HG02885 (cell line): Measurements from ENCODE around the gene CSNK1D.
"Not testable (repeated sequence)": the region's sequence is repeated elsewhere in the genome, so short reads cannot be mapped to it uniquely, and the experiment has no call there.

Experiments used
- ATAC-seq: cut with Tn5 transposase; IDR thresholded peaks from one replicate; pipeline ENCODE4 v1.9.1; 2021; ENCODE audit warnings: mild to moderate bottlenecking; ENCODE audit not compliant: unreplicated experiment, poor library complexity

CSNK1D gene

DNA sequence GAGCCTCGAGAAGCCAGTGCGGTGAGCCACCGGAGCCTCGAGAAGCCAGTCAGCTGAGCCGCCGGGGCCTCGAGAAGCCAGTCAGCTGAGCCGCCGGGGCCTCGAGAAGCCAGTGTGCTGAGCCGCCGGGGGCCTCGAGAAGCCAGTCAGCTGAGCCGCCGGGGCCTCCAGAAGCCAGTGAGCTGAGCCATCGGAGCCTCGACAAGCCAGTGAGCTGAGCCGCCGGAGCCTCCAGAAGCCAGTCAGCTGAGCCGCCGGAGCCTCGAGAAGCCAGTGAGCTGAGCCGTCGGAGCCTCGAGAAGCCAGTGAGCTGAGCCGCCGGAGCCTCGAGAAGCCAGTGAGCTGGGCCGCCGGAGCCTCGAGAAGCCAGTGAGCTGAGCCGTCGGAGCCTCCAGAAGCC, 18.8 kb downstream of the CSNK1D start:
- not testable (repeated sequence) for ATAC-seq

DNA sequence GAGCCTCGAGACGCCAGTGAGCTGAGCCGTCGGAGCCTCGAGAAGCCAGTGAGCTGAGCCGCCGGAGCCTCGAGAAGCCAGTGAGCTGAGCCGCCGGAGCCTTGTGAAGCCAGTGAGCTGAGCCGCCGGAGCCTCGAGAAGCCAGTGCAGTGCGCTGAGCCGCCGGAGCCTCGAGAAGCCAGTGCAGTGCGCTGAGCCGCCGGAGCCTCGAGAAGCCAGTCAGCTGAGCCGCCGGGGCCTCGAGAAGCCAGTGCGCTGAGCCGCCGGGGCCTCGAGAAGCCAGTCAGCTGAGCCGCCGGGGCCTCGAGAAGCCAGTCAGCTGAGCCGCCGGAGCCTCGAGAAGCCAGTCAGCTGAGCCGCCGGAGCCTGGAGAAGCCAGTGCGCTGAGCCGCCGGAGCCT, 19.4 kb downstream of the CSNK1D start:
- ATAC-seq, result not testable (repeated sequence)

GRCh38 chr17:82253179-82253544, 20.3 kb downstream of the CSNK1D start:
- no peak for ATAC-seq

DNA sequence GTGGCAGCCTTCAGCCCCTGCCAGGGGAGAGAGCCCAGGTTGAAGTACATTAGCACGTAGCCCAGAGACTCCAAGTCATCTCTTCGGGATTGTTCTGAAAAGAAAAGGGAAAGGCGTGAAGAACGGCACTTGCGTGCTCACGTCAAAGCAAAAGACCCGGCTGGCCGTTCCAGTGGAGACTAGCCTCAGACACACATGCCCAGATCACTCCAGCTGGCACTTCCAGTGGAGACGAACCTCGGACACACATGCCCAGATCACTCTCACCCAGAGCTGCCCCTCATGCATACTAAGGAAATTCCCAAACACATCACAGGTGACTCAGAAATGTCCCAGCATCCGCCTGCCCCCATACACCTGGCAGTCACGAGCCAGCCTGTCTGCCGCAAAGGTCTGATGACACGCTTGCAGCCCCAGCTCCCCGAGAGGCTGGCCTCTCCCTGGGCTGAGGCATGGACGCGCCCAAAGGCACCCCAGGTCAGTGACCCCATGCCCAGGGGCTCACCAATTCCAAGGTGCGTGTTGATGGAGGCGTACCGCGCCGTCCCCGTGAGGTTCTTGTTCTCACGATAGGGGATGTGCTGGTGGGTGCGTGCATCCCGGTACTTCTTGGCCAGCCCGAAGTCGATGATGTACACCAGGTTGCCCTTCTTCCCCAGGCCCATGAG, 20.9 kb downstream of the CSNK1D start:
- ATAC-seq, result no peak

GRCh38 chr17:82250868-82251500, 22.5 kb downstream of the CSNK1D start:
- no peak for ATAC-seq

GRCh38 chr17:82249896-82250581, 23.5 kb downstream of the CSNK1D start:
- ATAC-seq, result no peak

- no peak for ATAC-seq
Observed at GRCh38 chr17:82248815-82249674, 24.5 kb downstream of the CSNK1D start.

- ATAC-seq, result no peak
Observed at GRCh38 chr17:82247856-82248671, 25.4 kb downstream of the CSNK1D start.

DNA sequence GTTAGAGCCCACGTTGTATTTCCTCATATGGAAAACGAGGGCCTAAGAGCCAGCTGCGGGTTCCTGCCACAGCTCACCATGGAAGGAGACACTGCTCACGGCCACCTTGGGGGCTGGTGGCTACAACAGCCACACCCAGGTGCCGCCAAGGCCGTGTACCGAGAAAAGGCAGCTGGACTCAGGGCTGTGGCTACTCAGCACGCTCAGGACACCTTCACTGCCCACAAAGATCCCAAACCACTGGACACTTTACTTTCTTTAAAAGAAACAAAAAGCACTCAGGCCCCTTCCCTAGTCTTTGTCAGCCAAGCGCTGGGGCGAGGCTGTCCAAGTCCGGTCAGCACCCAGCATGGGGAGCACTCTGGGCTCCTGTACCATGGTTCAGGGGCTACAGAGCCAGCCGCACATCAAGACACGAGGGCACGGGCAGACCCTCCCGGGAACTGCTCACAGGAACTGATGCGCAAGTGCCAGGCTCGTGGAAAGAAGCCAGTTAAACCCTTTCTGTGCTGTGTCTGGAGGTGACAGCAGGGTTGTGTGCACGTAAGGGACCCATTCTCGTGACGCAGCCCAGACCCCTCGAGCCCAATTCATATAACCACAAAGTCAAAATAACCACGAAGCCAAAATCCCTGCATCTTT, 26.2 kb downstream of the CSNK1D start:
- ATAC-seq, result no peak

GRCh38 chr17:82246365-82247181, 26.9 kb downstream of the CSNK1D start:
- no peak for ATAC-seq

GRCh38 chr17:82246040-82246364, 27.5 kb downstream of the CSNK1D start:
- ATAC-seq, result no peak

GRCh38 chr17:82245134-82246039, 28.1 kb downstream of the CSNK1D start:
- ATAC-seq, result no peak

DNA sequence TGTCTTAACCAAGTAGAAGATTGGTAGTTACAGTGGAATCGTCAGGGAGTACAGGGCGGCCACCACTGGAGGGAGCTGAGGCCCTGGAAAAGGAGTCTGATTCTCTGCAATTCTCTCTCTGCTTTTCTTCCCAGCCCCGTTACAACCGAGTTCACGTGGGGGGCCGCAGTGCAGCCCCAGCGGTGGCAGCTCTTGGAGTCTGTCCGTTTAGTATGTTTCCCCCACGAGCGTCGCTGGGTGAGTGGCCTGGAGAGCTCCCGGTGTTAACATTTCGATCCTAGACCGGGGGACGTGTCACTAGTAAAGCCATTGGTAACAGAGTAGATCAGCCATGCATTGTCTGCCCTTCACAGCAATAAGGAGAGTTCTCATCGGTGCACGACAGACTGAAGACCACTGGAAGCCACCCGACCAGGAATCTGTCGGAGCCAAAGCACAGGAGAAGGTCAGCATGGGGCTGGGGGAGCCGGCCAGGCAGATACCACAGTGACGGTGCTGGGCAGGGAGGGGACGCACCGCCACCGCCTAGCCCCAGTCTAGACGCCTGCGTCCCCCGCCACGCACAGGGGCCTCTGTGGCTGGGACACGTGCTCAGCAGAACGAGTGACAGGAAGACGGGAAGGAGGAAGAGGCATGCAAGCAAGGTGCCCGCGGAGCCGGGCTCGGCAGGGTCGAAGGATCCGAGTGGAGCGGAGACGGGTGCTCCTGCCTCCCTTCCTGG, 28.9 kb downstream of the CSNK1D start:
- no peak for ATAC-seq

- no peak for ATAC-seq
Observed at GRCh38 chr17:82243648-82244412, 29.7 kb downstream of the CSNK1D start.

DNA sequence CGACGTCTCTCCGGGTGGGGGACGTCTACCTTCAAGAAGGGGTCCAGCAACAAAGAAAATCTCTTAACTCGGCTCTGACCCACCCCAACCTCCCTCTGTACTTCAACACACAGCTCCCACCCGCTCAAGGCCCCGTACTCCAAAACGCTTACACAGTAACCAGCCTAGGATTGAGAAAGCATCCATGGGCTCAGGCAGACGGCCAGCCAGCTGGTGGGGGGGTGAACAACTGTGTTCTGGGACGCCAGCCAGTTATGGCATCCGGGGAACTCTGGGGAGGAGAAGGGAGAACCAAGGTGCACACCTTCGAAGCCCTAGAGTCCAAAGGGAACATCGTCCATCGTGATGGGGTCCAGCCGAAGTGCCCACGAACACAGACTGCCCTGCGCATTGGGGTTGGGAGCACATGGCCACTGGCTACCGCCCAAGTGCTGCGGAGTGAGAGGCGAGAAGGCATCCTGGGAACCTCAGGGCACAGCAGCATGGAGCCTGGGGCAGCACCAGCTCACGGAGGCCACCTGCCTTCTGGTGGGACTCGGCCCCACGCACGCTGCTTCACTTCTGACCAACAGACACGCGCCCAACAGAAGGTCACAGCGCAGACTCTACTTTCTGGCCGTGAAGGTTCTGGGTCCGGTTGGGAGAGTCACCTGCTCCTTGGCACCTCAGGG, 30.4 kb downstream of the CSNK1D start:
- no peak for ATAC-seq

GRCh38 chr17:82242698-82242976, 30.9 kb downstream of the CSNK1D start:
- ATAC-seq, result no peak
